SK-N-SH treated with all-trans-retinoic acid at 6 μM for 48 hours (cell line): ENCODE data around the gene TOMM7.

Experiments
- ATAC-seq: fragments of 200-7000 bp; cut with Tn5 transposase; 3 replicates; pipeline ENCODE4 v1.9.1; 2020; ENCODE audit warnings: mild to moderate bottlenecking, moderate library complexity
- ARNTL ChIP-seq: fragments of 450-650 bp; formaldehyde crosslinking; IDR thresholded peaks from 2 replicates; pipeline ENCODE4 v1.5.0; 2020; ENCODE audit warnings: low read depth, mild to moderate bottlenecking, moderate library complexity, borderline replicate concordance
- BACH2 ChIP-seq: fragments of 250-450 bp; sonication (Bioruptor Pico); IDR thresholded peaks from 2 replicates; pipeline ENCODE4 v1.9.0; 2021; ENCODE audit warnings: mild to moderate bottlenecking, borderline replicate concordance
- CREB5 ChIP-seq: fragments of 250-450 bp; sonication (Bioruptor Pico); IDR thresholded peaks from 2 replicates; pipeline ENCODE4 v1.5.1; 2020; ENCODE audit warnings: low read depth, mild to moderate bottlenecking, moderate library complexity
- CSDC2 ChIP-seq: fragments of 250-450 bp; sonication (Bioruptor Pico); IDR thresholded peaks from 2 replicates; pipeline ENCODE4 v1.5.0; 2020; ENCODE audit warnings: mild to moderate bottlenecking, moderate library complexity
- GLIS3 ChIP-seq: fragments of 250-450 bp; sonication (Bioruptor Pico); IDR thresholded peaks from 2 replicates; pipeline ENCODE4 v1.5.0; 2020; ENCODE audit warnings: mild to moderate bottlenecking, moderate library complexity
- ISL1 ChIP-seq: fragments of 250-450 bp; sonication (Bioruptor Pico); IDR thresholded peaks from 2 replicates; pipeline ENCODE4 v2.1.2; 2022; ENCODE audit warnings: mild to moderate bottlenecking, moderate library complexity
- OSR1 ChIP-seq: fragments of 250-450 bp; sonication (Bioruptor Pico); IDR thresholded peaks from 2 replicates; pipeline ENCODE4 v1.8.0; 2022; ENCODE audit warnings: moderate library complexity, mild to moderate bottlenecking, inconsistent platforms
- PPARA ChIP-seq: fragments of 250-450 bp; sonication (Bioruptor Pico); IDR thresholded peaks from 2 replicates; pipeline ENCODE4 v1.5.0; 2020; ENCODE audit warnings: mild to moderate bottlenecking, borderline replicate concordance
- RARB ChIP-seq: fragments of 250-450 bp; sonication (Bioruptor Pico); IDR thresholded peaks from 2 replicates; pipeline ENCODE4 v1.8.0; 2021; ENCODE audit warnings: mild to moderate bottlenecking, moderate library complexity
- SNAI2 ChIP-seq: fragments of 250-450 bp; sonication (Bioruptor Pico); IDR thresholded peaks from 2 replicates; pipeline ENCODE4 v1.5.0; 2020; ENCODE audit warnings: mild to moderate bottlenecking, moderate library complexity
- TCF4 ChIP-seq: fragments of 250-450 bp; sonication (Bioruptor Pico); IDR thresholded peaks from 2 replicates; pipeline ENCODE4 v1.8.0; 2021; ENCODE audit warnings: mild to moderate bottlenecking, moderate library complexity, borderline replicate concordance
- TOX ChIP-seq: fragments of 250-450 bp; sonication (Bioruptor Pico); IDR thresholded peaks from 2 replicates; pipeline ENCODE4 v1.8.0; 2021; ENCODE audit warnings: mild to moderate bottlenecking, moderate library complexity, borderline replicate concordance
- TSHZ2 ChIP-seq: fragments of 250-450 bp; sonication (Bioruptor Pico); IDR thresholded peaks from 2 replicates; pipeline ENCODE4 v1.5.0; 2020; ENCODE audit warnings: mild to moderate bottlenecking, moderate library complexity
- ZC3H10 ChIP-seq: fragments of 250-450 bp; sonication (Bioruptor Pico); IDR thresholded peaks from 2 replicates; pipeline ENCODE4 v1.5.1; 2021; ENCODE audit warnings: mild to moderate bottlenecking, moderate library complexity
- ZNF565 ChIP-seq: fragments of 450-650 bp; formaldehyde crosslinking; conservative IDR thresholded peaks from 2 replicates; pipeline ENCODE4 v1.5.0; 2020; ENCODE audit warnings: low read depth, mild to moderate bottlenecking, moderate library complexity
- ZNF70 ChIP-seq: fragments of 450-650 bp; formaldehyde crosslinking; IDR thresholded peaks from 2 replicates; pipeline ENCODE4 v1.5.0; 2020; ENCODE audit warnings: mild to moderate bottlenecking, moderate library complexity
- ZNF8 ChIP-seq: fragments of 450-650 bp; formaldehyde crosslinking; IDR thresholded peaks from 2 replicates; pipeline ENCODE4 v1.5.0; 2020; ENCODE audit warnings: mild to moderate bottlenecking, moderate library complexity
- TF ChIP-seq, protein P1 (sequence below): fragments of 250-450 bp; sonication (Bioruptor Pico); IDR thresholded peaks from 2 replicates; pipeline ENCODE4 v1.5.1; 2021; ENCODE audit warnings: mild to moderate bottlenecking, moderate library complexity
- TF ChIP-seq, protein P2 (sequence below): fragments of 250-450 bp; sonication (Bioruptor Pico); IDR thresholded peaks from 2 replicates; pipeline ENCODE4 v1.8.0; 2020; ENCODE audit warnings: mild to moderate bottlenecking, moderate library complexity, borderline replicate concordance
- TF ChIP-seq, protein P3 (sequence below): fragments of 250-450 bp; sonication (Bioruptor Pico); IDR thresholded peaks from 2 replicates; pipeline ENCODE4 v1.8.0; 2021; ENCODE audit warnings: low read depth, mild to moderate bottlenecking, moderate library complexity, borderline replicate concordance

TOMM7 gene

GRCh38 chr7:22831602-22832305 is 9.1 kb upstream of the TOMM7 start (continued):
- TF ChIP-seq, protein P1, sequence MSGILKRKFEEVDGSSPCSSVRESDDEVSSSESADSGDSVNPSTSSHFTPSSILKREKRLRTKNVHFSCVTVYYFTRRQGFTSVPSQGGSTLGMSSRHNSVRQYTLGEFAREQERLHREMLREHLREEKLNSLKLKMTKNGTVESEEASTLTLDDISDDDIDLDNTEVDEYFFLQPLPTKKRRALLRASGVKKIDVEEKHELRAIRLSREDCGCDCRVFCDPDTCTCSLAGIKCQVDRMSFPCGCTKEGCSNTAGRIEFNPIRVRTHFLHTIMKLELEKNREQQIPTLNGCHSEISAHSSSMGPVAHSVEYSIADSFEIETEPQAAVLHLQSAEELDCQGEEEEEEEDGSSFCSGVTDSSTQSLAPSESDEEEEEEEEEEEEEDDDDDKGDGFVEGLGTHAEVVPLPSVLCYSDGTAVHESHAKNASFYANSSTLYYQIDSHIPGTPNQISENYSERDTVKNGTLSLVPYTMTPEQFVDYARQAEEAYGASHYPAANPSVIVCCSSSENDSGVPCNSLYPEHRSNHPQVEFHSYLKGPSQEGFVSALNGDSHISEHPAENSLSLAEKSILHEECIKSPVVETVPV (CRISPR knock-in tag) = no peak
- no peak for TF ChIP-seq PPARA (CRISPR knock-in tag)
- no peak for TF ChIP-seq SNAI2 (CRISPR knock-in tag)
- no peak for TF ChIP-seq ZNF565 (CRISPR knock-in tag)
- TF ChIP-seq, protein P2, sequence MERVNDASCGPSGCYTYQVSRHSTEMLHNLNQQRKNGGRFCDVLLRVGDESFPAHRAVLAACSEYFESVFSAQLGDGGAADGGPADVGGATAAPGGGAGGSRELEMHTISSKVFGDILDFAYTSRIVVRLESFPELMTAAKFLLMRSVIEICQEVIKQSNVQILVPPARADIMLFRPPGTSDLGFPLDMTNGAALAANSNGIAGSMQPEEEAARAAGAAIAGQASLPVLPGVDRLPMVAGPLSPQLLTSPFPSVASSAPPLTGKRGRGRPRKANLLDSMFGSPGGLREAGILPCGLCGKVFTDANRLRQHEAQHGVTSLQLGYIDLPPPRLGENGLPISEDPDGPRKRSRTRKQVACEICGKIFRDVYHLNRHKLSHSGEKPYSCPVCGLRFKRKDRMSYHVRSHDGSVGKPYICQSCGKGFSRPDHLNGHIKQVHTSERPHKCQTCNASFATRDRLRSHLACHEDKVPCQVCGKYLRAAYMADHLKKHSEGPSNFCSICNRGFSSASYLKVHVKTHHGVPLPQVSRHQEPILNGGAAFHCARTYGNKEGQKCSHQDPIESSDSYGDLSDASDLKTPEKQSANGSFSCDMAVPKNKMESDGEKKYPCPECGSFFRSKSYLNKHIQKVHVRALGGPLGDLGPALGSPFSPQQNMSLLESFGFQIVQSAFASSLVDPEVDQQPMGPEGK (CRISPR knock-in tag) = no peak
- no peak for TF ChIP-seq ZNF70 (CRISPR knock-in tag)
- no peak for TF ChIP-seq TOX (CRISPR knock-in tag)
- no peak for TF ChIP-seq TCF4
- TF ChIP-seq GLIS3 (CRISPR knock-in tag) = no peak
- no peak for TF ChIP-seq TSHZ2 (CRISPR knock-in tag)
- no peak for TF ChIP-seq BACH2

- no peak for ATAC-seq
- TF ChIP-seq OSR1 (CRISPR knock-in tag) = no peak
- no peak for TF ChIP-seq RARB (CRISPR knock-in tag)
- no peak for TF ChIP-seq ZC3H10
- TF ChIP-seq, protein P1 (CRISPR knock-in tag) = no peak
- TF ChIP-seq, protein P3, sequence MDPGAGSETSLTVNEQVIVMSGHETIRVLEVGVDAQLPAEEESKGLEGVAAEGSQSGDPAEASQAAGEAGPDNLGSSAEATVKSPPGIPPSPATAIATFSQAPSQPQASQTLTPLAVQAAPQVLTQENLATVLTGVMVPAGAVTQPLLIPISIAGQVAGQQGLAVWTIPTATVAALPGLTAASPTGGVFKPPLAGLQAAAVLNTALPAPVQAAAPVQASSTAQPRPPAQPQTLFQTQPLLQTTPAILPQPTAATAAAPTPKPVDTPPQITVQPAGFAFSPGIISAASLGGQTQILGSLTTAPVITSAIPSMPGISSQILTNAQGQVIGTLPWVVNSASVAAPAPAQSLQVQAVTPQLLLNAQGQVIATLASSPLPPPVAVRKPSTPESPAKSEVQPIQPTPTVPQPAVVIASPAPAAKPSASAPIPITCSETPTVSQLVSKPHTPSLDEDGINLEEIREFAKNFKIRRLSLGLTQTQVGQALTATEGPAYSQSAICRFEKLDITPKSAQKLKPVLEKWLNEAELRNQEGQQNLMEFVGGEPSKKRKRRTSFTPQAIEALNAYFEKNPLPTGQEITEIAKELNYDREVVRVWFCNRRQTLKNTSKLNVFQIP (CRISPR knock-in tag) = no peak
- no peak for TF ChIP-seq ISL1 (CRISPR knock-in tag)
- TF ChIP-seq PPARA (CRISPR knock-in tag) = no peak
- no peak for TF ChIP-seq CREB5 (CRISPR knock-in tag)
- no peak for TF ChIP-seq TCF4
- TF ChIP-seq ZNF565 (CRISPR knock-in tag) = no peak
- no peak for TF ChIP-seq CSDC2 (CRISPR knock-in tag)
Observed at GRCh38 chr7:22827563-22827962, 4.9 kb upstream of the TOMM7 start.

DNA sequence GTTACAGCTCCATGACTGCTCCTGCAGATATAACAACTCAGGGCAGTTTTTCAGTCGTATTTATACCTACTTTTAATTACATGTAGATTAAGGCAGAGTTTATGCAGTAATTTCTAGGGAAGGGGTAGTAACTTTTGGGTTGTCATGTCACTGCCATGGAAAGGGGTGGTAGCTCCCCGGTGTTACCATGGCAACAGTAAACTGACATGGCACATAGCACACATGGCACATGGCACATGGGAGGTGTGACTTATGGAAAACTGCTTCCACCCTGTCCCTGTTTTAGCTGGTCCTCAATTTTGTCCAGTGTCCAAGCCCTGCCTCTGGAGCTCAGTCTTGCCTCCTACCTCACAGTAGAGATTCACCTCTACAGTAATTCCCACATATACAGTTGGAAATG is 3.9 kb upstream of the TOMM7 start:
- ATAC-seq = no peak
- no peak for TF ChIP-seq ZNF565 (CRISPR knock-in tag)
- TF ChIP-seq ZNF8 (CRISPR knock-in tag) = no peak
- no peak for TF ChIP-seq SNAI2 (CRISPR knock-in tag)
- TF ChIP-seq BACH2 = no peak
- TF ChIP-seq, protein P1 (CRISPR knock-in tag) = no peak
- TF ChIP-seq TCF4 = no peak
- no peak for TF ChIP-seq TSHZ2 (CRISPR knock-in tag)
- TF ChIP-seq RARB (CRISPR knock-in tag) = no peak
- TF ChIP-seq ARNTL (CRISPR knock-in tag) = no peak
